Activated CD8-positive, alpha-beta memory T cell treated with anti-CD3 and anti-CD28 coated beads, Interleukin-2, amount 50 U/mL, for 24 hours (primary cell): Measurements from ENCODE around the gene PDSS2.
"Not testable (repeated sequence)": the region's sequence is repeated elsewhere in the genome, so short reads cannot be mapped to it uniquely, and the experiment has no call there.

Source experiments
- DNase-seq: peaks from one replicate; pipeline ENCODE4 v3.0.0-alpha.2; 2020; ENCODE audit errors: extremely low read depth

The PDSS2 gene

GRCh38 chr6:107217248-107217647 is 242.1 kb downstream of the PDSS2 start:
- DNase-seq = no peak

GRCh38 chr6:107216197-107216933 is 243.0 kb downstream of the PDSS2 start:
- DNase-seq = no peak

GRCh38 chr6:107215334-107215733 is 244.0 kb downstream of the PDSS2 start:
- DNase-seq = no peak

GRCh38 chr6:107214655-107215054 is 244.7 kb downstream of the PDSS2 start:
- no peak for DNase-seq

GRCh38 chr6:107209406-107210305 is 249.7 kb downstream of the PDSS2 start:
- no peak for DNase-seq

GRCh38 chr6:107207251-107207873 is 252.0 kb downstream of the PDSS2 start:
- no peak for DNase-seq

- no peak for DNase-seq
These were observed 254.0 kb downstream of the PDSS2 start for GRCh38 chr6:107205058-107205998.

- no peak for DNase-seq
These were observed 256.4 kb downstream of the PDSS2 start for GRCh38 chr6:107202876-107203468.

GRCh38 chr6:107198631-107199416 is 260.5 kb downstream of the PDSS2 start:
- DNase-seq = no peak

- no peak for DNase-seq
These were observed 263.2 kb downstream of the PDSS2 start for GRCh38 chr6:107196152-107196551.

GRCh38 chr6:107194723-107195122 is 264.6 kb downstream of the PDSS2 start:
- DNase-seq = not testable (repeated sequence)

GRCh38 chr6:107192830-107193229 is 266.5 kb downstream of the PDSS2 start:
- DNase-seq = no peak

- DNase-seq = no peak
These were observed 271.7 kb downstream of the PDSS2 start for GRCh38 chr6:107187630-107188029.

GRCh38 chr6:107186047-107186446 is 273.3 kb downstream of the PDSS2 start:
- DNase-seq = no peak

GRCh38 chr6:107185391-107185970 is 273.9 kb downstream of the PDSS2 start:
- DNase-seq = no peak

GRCh38 chr6:107184435-107184834 is 274.9 kb downstream of the PDSS2 start:
- no peak for DNase-seq

- DNase-seq = no peak
These were observed 279.3 kb downstream of the PDSS2 start for GRCh38 chr6:107180099-107180498.

- no peak for DNase-seq
These were observed 280.4 kb downstream of the PDSS2 start for GRCh38 chr6:107179004-107179403.

GRCh38 chr6:107173779-107174178 is 285.6 kb downstream of the PDSS2 start:
- DNase-seq = no peak

GRCh38 chr6:107171513-107171912 is 287.9 kb downstream of the PDSS2 start:
- DNase-seq = no peak
